Measurements from ENCODE around the gene EVI2B.

DNA sequence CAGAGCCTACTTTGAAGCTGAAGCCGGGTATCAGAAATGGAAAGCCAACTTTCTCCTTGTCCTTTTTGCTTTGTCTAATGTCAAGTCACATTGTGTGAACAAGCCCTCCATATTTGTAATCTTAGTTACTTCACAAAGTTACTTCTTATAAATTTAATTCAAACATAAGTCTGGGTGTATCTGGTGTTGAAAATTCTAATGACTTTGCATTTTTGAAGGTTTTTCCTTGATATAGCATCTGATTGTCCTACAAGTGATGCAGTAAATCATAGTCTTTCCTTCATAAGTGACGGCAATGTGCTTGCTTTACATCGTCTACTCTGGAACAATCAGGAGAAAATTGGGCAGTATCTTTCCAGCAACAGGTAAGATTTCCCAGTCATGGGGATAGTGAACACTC is 53.7 kb downstream of the EVI2B start:
- TF ChIP-seq, protein P1, sequence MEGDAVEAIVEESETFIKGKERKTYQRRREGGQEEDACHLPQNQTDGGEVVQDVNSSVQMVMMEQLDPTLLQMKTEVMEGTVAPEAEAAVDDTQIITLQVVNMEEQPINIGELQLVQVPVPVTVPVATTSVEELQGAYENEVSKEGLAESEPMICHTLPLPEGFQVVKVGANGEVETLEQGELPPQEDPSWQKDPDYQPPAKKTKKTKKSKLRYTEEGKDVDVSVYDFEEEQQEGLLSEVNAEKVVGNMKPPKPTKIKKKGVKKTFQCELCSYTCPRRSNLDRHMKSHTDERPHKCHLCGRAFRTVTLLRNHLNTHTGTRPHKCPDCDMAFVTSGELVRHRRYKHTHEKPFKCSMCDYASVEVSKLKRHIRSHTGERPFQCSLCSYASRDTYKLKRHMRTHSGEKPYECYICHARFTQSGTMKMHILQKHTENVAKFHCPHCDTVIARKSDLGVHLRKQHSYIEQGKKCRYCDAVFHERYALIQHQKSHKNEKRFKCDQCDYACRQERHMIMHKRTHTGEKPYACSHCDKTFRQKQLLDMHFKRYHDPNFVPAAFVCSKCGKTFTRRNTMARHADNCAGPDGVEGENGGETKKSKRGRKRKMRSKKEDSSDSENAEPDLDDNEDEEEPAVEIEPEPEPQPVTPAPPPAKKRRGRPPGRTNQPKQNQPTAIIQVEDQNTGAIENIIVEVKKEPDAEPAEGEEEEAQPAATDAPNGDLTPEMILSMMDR (IDR thresholded peaks at IDR 0.05; ENCODE audit: low read depth, low read length, missing input control), result no peak
- TF ChIP-seq JUND (IDR thresholded peaks at IDR 0.05), result no peak
- no peak for TF ChIP-seq TAF1 (conservative IDR thresholded peaks at IDR 0.05)

Data from liver (tissue), 3 donors.